Superior temporal gyrus (tissue), 1 donor: ENCODE data around the gene POLL.

Experiments
- DNase-seq: peaks from one replicate; pipeline ENCODE4 v3.0.0-alpha.2; 2016; ENCODE audit errors: extremely low spot score

Gene POLL

GRCh38 chr10:101573885-101574753 is 13.9 kb downstream of the POLL start:
- no peak for DNase-seq

- DNase-seq: no peak
Measured at GRCh38 chr10:101572785-101573184, 15.3 kb downstream of the POLL start.

DNA sequence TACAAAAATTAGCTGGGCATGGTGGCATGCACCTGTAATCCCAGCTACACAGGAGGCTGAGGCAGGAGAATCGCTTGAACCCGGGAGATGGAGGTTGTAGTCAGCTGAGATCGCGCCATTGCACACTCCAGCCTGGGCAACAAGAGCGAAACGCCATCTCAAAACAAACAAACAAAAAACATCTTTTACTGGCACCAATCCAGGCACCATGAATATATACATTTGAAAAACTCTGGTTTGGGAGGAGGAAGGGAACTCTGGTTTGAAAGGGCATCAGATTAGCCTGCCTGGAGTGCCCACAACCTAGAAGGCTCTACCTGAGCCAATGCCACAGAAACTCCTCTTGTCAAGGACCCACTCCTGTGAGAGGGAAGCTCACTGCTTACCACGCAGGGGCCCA is 15.9 kb downstream of the POLL start:
- DNase-seq: no peak

DNA sequence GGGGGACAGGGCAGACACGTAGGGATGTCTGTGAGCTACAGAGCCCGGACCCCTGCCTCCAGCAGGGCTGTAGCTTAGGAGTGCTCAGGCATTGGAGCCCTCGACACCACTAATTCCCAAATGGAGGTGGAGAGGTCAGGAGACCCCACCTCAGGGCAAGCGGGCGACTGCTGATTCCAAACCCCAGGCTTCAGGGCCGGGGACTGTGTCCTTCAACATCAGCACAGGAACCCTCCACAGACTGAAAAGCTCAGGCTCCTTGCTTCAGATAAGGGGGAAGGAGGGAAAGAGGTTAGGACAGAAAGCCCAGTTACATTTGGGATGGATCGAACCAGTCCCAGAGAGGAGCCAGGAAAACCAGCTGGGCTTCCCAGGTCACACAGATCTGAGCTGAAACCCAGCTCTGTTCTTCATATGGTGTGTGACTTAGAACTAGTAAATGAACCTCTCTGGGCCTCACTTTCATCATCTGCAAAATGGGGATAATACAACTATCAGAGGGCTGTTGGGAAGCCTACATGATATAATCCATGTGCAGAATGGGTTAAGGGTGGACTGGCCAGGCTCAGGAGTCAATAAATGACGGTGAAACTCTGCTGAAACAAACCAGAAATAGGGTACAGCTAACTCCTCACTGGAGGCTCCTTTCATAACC is 16.7 kb downstream of the POLL start:
- no peak for DNase-seq

DNA sequence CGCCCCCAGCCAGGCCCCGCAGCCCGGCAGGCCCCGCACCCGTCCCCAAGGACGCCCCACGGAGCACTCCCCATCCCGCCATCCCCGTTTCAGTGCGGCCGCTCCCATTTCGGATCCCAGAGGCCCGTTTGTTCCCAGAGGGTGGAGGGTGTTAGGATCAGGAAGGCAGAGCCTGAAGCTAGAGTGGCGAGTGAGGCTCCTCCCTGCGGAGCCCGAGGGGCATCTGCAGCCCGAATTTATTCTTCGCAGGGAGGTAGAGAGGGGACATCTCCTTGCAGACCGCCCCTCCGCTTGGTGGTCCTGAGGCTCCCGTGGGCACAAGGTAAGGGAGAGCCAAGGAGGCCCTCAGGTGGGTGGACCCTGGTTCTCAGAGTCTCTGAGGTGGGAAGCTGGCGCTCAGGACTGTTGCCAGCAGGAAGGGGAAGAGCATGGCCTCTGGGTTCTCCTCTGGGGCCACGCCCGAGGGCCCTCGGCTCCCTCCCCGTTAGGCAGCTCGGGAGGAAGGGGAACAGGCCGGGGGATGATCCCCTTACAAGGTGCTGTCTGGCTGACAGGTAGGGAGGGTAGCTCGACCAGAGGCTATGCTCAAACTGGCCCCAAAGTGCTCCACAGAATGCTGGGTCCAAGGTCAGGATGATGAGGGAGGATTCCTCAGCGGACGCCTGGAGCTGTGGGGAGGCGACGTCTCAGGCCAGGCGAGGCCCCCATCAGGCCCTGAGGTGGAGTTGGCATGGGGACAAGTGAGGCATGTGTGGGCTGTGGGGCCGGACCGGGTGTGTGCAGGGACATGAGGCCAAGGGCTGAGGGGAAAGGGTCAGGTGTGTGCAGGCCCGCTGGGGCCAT is 17.4 kb downstream of the POLL start:
- no peak for DNase-seq

DNA sequence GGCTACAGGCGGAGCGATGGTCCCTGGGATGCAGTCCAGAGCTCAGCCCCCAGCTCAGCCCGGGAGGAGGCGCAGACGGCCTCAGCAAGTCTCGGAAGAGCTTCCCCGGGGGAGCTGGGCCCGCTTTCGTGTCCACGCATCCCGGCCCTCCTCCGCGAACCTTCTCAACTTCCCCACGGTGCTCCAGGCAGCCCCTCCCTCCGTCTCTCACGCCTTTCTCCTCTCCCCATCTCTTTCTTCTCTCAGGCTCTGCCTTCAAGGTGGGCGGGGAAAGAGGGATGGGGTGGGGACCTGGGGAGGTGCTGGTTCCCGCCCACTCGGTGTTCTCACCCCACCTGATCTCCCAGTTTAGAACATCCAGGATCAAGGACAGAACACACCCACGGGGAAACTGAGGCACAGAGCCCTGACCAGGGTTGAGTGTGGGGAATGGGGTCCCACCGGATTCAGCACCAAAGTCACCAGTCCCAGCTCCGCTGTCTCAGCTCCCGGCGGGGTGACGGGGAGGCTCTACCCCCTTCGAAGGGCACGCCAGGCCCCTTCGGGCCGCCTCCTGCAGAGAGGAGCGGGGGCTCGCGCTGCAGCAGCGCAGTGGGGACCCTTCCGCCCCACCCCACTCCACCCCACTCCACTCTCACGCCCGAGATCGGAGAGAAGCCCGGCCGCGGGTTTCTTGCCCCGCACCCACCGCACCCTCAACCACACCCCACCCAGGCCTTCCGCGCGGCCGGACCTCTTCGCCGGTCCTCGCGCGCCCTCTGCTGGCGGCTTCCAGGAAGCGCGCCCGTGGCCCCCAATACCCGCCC is 18.2 kb downstream of the POLL start:
- DNase-seq: peak; percentile 80

DNA sequence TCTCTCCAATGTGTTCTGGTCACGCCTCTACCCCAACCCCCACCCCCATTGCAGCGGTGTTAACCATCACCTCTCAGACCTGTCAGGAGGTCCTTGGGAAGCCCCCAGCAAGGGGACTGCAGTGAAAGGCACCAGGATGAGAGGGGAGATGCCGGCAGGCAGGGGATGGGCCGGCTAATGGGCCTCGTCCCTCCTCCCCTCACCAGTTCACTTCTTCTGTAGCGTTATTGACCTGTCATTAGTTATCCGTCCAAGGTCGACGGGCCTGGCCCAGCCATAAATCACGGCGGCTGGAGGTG is 18.8 kb downstream of the POLL start:
- no peak for DNase-seq

GRCh38 chr10:101568054-101568745 is 19.9 kb downstream of the POLL start:
- DNase-seq: no peak

GRCh38 chr10:101567165-101568006 is 20.7 kb downstream of the POLL start:
- DNase-seq: no peak

- DNase-seq: no peak
Measured at GRCh38 chr10:101566333-101567164, 21.5 kb downstream of the POLL start.

DNA sequence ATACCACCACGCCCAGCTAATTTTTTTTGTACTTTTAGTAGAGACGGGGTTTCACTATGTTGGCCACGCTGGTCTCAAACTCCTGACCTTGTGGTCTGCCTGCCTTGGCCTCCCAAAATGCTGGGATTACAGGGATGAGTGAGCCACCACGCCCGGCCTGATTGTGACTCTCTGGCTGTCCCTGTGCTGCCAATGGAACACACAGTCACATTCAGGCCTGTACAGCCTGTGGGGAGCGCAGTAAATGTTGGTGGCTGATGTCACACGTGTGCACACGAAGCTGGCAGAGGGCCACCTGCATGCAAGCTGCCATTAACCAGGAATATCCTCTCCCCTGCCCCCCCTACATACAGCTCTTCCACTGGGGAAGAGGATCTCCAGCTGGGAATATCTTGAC is 22.1 kb downstream of the POLL start:
- DNase-seq: no peak

DNA sequence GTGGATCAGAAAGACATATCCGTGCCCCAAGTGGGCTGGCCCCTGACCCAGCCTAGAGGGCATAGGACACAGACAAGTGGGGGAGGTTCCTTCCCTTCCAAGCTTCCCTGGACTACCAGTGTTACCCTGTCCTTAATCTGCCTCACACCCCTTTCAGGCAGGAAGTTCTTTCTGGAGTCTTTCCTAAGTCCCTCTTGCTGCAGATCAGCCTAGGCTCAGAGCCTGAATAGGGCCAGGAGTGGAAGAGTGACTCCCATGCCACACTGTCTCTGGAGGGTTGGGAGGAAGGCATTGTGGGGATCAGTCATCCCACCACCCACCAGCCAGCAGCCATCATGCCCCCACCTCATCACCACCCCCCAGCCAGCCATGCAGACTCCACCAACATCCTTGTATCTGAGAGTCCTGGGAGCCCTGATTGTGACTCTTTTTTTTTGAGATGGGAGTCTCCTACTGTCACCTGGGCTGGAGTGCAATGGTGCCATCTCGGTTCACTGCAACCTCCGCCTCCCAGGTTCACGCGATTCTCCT is 22.6 kb downstream of the POLL start:
- no peak for DNase-seq

GRCh38 chr10:101564490-101564991 is 23.5 kb downstream of the POLL start:
- no peak for DNase-seq

DNA sequence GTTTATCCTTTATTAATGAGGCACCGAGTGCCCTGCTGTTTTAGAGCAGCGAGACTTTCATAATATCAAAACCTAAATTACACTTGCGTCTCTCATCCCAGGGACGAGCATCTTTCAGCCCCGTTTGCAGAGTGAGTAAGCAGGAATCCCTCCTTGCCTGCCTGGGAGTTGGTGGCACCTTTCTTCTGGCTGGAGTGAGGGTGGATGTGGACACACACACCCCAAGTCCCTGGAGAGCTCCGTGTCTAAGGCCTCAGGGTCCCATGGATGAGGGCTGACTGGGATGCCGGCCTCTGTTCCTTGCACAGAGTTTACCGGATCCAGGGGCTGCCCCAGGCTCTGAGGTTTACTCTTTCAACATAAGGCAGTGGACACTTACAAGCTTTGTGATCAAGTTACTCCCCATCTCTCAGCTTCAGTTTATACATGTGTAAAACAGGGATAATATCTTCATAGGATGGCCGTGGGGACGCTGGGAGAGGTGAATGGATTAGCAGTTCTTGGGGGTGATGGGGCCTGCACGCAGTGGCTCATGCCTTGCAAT is 24.5 kb downstream of the POLL start:
- no peak for DNase-seq

- DNase-seq: no peak
Measured at GRCh38 chr10:101563007-101563406, 25.1 kb downstream of the POLL start.

- DNase-seq: no peak
Measured at GRCh38 chr10:101562231-101562630, 25.8 kb downstream of the POLL start.

DNA sequence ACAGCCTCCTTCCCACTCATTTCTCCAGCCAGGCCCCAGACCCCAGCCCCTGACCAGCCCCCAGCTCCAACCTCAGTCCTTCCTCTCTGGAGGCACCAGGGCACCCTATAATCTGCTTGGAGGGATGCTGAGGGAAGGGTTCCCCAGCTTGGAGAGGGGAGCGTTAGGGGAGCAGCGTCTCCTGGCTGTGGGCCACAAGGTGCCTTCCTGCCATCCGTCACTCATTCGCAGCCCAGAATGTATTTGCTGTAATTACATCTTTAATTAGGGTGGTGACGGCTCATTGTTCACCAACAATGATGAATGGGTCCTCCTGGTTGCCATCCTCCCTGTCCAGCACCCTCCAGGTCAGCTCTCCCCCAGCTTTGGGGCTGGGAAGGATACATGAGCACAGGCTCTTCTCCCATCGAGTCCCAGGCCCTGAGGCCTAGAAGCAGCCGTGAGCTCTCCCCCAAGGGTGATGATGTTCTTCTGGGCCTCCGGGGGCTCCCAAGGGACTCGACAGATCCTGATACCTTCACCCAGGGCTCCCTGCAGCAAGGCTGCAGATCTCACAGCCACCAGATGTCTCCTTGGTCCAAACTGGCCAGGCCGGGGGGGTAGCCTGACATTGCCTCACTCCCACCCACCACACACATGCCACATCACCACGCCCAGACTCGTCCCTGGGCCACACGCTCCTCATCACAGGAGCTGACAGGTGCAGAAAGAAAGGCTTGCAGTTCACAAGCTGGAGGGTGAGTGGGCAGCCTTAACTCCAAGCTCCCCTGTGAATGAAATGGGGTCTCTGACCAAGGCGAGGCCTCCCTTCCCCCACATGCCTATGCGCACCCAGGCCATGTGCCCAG is 26.8 kb downstream of the POLL start:
- no peak for DNase-seq
